ENCODE results near the gene RGS6. TPM values are rescaled to one million over a fixed set of nuclear protein-coding genes. Genes with fewer than 3 reads are reported as not detected.
A peak's percentile ranks its signal among the peaks of the same experiment; 100 is the strongest.

Gene RGS6
- total RNA-seq, 1 experiment from 2014 or later = 0.14 TPM

DNA sequence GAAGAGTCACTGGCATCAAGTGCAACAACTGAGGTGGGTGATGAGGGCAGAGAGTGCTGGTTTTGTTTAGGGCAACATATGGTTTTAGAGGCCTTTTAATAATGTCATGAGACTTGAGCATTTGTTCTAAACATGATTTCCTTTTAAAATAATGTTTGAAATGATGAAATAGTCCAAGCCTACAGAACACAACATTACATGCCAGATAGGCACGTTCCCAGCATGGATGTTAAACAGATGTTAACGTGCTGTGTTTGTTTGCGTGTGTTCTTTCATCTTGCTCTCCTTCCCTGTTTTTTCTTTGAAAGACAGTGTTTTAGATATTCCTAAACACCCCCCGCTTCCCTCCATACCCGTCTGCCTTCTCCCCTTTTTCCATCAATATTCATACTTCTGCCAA lies 82.3 kb downstream of the RGS6 start:
- DNase-seq (ENCODE audit: low spot score) = no peak

DNA sequence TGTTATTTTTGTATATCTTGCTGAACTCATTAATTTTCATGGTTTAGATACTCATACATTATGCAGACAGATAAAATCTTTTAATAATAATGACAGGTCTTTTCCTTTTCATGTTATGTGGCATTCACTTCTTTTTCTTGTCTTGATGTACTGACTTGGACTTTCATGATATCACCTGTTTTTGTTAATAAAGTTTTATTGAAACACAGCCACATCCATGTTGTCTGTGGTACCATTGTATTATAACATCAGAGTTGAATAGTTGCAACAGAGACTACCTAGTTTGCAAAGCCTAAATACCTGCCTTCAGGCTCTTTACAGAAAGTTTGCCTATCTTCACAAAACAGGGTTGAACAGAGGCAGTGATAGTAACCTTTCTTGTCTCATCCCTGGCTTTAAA lies 85.1 kb downstream of the RGS6 start:
- no peak for DNase-seq (ENCODE audit: low spot score)

DNA sequence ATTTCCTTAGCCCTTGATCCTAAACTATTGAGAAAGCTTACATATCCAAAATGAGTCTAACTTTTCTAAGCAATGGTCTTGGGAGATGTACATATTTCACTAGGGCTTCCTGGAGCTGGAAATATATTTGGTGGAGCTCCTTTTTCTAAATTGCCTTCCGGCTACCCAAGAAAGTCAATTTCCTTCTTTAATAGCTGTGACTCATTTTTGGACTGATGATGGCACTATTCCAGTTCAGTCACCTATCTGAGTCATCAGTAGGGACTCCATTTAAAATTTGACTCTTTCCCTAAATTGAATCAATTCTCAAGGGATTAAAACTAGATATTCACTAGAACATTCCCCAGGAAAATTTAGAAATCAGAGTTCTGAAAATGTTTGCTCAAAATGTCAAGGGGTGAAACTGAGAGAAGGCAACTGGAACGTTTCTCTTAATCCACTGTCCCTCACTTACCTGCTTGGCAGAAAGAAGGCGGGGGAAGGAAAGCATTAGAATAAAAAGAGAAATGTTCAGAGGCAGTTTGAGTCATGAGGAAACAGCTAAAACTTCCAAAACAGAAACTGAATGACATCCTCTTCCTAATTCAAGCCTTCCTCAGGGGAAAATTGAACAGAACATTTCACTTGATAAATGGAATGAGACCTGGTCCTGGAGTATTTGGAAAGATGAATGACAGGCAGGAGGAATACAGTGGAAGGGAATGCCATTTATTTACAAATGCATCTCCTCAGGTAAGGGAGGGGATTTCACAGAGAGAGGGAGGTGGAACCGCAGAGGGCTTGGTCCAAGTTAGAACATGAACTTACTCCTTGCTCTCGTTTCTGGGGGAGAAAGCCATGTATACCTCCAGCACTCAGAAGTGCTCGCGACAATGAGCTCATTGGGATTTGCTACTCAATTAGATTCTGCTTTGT lies 91.2 kb downstream of the RGS6 start:
- peak; percentile 39 for DNase-seq (ENCODE audit: low spot score)

DNA sequence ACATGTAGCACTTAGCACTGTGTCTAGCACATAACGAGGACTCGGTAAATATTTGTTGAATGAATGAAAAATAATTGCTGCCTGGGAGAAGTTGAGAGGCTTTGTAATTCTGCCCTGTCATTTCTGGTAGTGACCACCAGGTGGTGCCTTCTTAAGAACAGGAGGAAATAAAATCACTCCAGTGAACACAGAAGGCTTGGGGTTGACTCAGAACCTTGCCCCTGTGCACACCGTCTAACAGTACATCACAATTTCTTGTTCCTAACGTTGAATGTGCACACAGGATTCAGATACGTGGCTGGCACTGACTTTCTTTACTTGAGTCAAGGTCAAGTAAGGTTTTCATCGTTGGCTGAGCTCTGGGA lies 91.8 kb downstream of the RGS6 start:
- peak; percentile 44 for DNase-seq (ENCODE audit: low spot score)

DNA sequence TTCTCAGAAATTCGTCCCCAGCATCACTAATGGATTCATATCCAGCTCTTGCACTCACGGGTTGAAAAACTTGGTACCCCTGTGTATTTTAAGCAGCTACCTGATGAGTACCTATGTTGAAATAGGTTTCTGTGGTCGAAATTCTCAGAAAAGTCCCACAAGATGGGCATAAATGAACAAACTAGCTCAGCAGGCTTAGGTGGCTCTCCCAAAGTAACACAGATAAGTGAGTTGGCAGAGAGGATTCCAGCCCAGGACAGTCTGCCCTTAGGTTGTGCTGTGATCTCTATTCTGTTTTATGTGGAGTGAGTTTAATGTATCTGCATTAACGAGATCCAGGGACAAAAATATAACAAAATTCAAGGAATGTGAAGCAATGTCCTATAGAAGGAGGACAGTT lies 92.3 kb downstream of the RGS6 start:
- no peak for DNase-seq (ENCODE audit: low spot score)

DNA sequence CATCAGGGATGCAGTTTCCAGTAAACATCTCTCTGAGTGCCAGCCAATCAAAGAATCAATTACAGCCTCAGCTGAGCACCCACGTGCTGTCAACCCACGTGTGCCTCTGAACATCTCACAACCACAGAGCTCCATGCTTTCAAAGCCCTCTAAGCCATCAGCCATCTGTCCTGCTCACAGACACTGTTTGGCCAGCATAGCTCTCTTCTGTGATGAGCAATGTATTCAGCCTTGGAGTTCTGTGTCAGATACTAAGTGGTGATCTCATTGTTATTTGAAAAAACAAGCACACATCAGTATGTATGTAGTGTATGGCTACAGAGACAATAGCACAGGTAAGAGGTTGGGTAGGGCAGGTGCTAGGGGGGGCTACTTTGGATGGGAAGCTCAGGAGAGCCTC lies 94.3 kb downstream of the RGS6 start:
- no peak for DNase-seq (ENCODE audit: low spot score)

DNA sequence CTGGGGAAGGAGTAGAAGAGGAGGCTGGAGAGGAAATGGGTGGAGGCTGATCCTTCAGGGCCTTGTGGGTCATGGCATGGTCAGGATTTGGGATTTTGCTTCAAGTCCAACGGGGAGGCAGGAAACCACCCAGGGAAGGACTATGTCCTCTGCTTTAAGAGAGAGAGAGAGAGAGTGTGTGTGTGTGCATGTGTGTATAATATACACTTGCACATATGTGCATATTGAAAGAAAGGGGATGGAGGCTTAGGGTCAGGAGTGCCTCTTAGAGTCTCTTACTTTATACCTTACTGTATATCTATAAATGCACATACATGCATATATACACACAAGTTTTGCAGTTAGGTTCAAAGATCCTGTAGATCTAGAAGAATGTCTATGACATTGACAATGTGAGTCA lies 94.8 kb downstream of the RGS6 start:
- no peak for DNase-seq (ENCODE audit: low spot score)

DNA sequence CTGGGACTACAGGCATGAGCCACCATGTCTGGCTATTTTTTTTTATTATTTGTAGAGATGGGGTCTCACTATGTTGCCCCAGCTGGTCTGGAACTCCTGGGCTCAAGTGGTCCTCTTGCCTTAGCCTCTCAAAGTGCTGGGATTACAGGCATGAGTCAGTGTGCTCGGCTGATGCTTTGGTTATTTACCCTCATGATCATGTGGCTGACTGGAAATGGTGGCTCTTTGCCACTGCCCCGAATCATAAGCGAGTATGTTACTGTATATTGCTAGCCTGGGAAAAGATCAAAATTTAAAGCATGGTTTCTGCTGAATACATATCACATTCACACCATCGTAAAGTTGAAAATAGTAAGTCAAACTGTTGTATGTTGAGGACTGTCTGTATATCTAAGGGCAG lies 101.1 kb downstream of the RGS6 start:
- DNase-seq (ENCODE audit: low spot score) = peak; percentile 45

DNA sequence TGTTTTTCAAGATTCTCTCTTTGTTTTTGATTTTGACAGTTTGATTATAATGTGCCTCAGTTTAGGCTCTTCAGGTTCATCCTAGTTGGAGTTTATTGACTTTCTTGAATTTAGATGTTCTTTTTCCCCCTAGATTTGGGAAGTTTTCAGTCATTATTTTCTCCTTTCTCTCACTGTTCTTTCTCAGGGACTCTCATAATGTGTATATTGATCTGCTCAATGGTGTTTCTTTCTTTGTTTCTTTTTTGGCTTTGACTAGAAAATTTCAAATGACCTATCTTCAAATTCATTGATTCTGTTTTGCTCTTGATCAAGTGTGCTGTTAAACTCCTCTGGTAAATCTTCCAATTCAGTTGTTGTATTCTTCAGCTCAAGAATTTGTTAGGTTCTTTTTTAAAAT lies 108.3 kb downstream of the RGS6 start:
- no peak for DNase-seq (ENCODE audit: low spot score)

DNA sequence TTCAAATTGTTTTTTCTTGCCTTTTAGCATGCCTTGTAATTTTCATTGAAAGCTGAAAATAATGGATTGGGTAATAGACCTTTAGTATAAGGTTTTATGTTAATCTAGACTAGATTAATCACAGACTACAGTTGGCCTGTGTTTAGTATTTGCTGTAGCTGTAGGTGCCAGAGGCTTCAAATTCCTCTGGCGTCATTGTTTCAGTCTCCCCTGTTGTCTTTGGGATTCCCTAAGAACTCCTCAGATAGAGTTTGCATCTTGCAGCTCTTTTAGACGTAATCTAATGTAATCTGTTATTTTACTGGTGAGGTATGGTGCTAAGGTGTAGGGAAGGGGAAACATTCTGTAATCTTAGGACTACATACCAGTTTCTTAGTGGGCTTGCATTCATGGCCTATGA lies 113.0 kb downstream of the RGS6 start:
- no peak for DNase-seq (ENCODE audit: low spot score)

DNA sequence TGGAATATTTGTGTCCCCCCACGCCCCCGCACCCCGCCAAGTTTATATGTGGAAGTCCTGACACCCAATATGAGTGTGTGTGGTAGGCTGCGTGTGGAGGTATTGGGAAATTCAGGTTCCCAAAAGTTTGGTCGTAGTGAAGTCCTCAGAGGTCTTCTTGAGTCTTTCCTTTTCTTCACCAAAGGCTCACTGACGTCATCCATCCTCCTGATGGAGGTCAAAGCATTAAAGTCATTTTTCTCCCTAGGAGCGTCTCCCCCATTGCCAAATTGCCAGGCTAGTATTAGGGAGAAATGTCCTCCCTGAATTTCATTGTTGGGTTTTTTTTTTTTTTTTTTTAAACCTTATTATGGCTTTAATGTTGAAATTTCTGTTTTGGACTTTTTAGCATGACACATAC lies 113.7 kb downstream of the RGS6 start:
- no peak for DNase-seq (ENCODE audit: low spot score)

DNA sequence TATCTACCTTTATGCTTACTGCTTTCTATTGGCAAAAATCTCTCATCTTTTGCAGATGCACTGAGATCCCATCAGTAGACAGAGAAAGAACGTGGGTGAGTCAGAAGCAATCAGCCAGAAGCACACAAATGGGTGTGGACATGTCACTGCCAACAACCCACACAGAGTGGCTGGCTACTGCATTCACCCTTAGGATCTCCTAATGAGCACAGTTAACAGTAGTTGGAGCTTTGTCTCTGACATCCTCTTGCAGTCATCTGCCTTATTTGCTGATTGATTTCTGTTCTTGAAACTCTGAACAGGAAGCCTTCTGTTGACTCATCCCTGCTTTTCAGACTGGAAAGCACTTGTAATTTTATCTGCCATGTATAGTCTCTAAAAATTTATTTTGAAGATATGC lies 117.2 kb downstream of the RGS6 start:
- DNase-seq (ENCODE audit: low spot score) = no peak

DNA sequence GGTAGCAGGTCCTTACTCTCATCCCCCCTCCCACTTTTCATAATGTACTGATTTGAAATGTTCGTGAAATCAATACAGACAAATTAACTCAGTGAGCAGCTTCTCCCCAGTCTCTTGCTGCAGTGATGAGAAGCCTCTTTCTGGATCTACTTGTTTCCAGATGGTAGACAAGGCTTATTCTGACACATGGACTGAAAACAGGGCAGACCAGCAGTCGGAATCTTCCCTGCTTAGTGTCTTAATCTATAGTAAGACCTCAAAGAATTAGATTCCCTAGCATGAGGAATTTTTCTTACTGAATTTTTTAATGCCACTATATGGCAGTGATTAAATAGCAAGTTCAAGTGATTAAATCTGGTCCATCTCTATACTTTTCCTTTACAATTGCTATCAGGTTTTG lies 120.1 kb downstream of the RGS6 start:
- no peak for DNase-seq (ENCODE audit: low spot score)

DNA sequence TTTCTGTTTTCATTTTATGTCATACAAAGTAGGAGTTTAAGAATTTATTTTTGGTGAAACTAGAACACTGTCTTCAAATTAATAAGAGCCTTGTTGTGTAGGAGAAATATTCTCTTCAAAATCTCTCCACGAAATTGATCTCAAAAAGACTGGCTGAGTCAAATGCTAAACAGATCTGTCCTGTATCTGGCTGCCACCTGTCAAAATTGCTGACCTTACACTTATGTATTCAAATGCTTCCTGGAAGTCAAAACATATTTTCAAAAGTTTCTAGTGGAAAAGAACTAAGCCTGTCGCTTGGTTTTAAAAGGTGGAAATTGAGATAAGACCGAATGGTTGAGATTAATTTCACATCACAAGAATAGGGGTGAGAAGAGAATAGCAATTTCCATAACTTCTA lies 121.4 kb downstream of the RGS6 start:
- no peak for DNase-seq (ENCODE audit: low spot score)

DNA sequence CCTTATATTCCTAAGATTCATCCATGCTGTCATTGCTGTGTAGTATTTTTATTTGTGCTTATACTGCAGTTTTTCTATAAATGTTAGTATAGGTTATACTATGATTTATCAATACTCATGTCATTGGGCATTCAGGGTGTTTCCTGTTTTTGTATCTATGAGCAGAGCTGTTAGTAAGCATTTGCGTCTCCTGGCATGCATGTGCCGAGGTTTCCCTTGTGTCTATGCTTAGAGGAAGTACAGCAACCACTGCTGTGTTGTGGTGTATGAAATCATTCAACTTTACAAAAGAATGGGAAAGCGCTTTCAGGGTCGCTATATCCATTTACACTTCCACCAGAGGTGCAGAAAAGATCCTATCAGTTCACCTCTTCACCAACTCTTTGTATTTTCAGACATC lies 122.7 kb downstream of the RGS6 start:
- DNase-seq (ENCODE audit: low spot score) = no peak

DNA sequence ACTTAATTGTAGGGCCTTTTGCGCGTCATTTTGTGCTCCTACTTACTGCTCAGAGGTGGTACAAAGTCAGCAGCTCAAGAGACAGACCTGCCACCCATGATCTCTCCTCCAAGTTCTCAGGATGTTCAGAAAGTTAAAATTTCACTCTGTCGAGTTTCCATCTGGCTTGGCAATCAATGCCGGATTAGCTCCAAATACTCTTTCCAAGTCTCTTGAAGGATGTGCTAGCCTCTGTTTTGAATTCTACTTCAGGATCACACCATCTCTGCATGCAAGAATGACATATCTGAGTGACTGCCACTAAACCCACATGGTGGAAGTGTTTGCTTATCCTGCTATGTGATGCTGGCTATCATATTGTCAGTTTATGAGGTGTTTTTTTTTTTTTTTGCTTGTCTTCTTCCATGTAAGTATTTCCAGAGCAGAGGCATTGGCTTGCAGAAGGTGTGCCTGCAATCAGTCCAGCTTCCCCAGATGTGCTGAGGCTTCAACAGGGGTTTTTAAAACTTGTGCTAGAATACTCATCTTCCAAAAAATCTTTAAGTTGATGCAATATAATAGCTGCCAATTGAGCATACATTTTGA lies 125.6 kb downstream of the RGS6 start:
- DNase-seq (ENCODE audit: low spot score) = no peak

DNA sequence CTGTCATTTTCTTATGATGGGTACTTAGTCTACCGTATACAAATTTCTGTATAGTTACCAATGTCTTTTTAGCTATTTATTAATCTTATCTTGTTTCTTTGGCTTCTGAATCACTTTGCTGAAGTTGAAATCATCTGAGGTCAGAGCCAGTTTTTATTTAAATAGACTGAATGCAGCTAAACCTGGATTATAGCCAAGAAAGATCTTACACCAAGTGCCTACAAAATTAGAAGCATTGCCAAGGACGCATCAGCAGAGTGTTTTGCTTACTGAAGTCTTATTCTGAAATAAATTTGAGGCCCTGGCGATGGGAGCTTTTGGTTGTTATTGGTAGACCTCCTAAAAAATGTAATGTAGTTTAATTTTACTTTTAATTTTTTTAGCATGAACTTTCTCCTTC lies 128.2 kb downstream of the RGS6 start:
- no peak for DNase-seq (ENCODE audit: low spot score)

DNA sequence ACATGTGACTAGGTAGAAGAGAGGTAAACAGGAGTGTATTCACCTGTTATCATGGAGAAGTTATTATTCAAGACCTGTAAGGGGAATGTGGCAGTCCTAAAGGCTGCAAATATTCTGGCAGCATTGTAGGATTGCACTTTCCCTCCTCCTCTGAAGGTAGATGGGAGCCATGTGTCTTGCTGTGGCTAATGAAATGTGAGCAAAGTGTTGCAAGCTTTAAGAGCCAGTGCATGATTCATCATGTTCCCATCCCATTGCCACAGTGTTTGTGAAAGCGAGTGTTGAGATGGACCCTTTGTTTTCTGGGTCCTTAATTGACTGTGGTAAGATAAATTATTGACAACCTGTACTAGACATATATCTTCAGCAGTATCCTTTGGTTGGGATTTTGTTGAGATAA lies 128.7 kb downstream of the RGS6 start:
- DNase-seq (ENCODE audit: low spot score) = peak; percentile 8

DNA sequence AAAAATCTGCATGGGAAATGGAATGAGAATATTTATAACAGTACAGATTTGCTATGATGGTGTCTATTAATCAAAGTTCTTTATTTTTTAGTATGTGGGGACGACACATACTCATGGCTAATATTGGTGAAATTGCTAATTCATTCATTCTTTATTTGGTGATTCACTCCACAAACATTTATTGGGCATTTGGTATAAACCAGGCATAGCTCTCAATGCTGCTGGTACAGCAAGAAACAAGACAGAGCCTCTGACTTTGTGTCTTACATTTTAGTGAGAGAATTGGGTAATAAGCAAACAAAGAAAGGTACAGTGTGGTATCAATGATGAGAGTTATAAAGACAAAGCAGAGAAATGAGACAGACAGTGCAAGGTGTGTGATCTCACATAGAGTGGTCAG lies 129.5 kb downstream of the RGS6 start:
- DNase-seq (ENCODE audit: low spot score) = no peak

DNA sequence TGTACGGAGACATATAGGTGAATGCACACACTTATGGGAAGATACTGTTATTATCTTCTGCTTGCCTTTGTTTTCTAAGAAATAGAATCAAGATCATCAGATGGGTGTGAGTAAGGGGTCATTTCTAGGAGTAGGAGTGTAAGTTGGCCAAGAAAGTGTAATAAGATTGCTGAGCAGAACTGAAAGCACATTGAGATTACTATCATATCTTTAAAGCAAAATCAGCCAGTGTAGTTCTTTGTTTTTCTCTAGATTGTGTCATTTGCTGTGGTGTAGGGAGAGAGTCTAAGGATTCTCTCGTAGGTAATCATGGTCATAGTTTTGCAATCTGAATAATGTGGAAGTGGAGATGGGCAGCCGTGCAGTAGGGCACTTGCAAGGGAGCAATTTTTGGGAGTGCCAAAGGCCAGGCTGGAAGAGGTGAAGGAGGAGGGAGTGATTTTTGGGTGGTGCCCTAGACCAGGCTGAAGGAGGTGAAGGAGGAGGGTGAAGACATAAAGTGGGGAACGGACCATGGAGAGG lies 131.6 kb downstream of the RGS6 start:
- no peak for DNase-seq (ENCODE audit: low spot score)

DNA sequence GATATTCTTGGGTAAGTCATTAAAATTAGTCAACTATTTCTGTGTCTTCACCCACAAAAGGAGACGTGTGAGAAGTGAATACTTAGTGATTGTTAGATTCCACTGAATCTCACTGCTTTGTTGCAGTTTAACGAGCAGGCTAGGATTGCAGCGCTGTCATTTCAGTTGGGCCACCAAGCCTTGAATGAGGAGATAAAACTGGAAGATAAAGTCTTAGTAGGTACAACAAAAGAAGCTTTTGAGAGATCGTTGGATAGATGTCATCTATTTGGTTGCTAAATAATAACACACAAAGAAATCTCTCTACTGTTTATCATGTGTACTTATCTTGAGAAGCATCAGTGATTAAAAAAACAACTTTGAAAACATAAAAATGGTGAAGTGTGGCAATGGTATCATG lies 132.3 kb downstream of the RGS6 start:
- DNase-seq (ENCODE audit: low spot score) = no peak

DNA sequence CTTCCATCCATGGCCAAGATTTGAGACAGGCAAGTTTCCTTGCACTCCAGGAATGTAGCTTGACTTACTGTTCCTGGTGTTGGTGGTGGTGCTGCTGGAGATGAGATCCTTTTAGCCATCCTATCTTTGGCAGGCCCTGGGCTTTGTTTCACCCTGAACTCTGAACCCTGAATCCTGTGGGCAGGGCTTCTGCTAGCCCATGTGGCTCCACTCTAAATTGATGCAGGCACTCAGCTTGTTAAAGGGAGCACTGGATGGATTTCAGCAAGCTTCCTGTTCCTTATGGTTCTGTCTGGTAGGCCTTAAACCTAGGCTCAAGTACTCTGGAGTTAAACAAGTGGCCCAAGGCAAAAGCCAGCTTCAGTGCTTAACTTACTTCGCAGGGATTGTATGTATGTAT lies 138.2 kb downstream of the RGS6 start:
- DNase-seq (ENCODE audit: low spot score) = no peak

DNA sequence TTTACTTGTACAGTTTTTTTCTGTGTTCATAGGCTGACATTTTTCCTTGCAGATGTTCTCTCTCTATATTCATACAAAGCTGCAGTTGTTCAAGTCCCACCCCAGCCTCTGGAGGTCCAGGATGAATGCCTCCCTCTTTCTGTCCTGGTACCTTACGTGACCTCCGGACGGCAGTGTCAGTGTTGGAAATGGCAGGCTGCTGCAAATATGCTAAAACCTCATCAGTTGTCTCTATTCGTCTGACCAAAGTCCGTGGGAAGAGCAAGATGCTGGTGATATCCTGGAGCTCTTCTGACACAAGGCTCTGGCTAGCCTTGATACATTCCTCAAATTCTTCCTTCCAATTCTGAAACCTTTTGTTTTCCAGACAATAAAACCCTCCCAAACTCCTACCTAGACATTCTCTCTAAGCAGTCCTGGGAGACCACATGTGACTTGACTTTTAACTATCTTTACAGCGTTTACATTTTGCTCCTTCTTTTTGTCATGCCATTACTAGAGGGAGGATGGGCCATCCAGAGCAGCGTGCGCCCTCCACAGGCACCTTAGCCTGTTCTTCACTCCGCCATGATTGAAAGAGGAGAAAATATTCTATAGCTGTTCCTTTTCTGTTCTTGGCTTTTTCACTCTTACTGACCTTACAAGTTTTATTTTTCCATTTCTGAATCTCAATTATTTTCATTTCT lies 143.6 kb downstream of the RGS6 start:
- DNase-seq (ENCODE audit: low spot score) = no peak
